H9 (cell line): ENCODE data around the gene THSD7B. TPM values are rescaled to one million over a fixed set of nuclear protein-coding genes. Genes with fewer than 3 reads are reported as not detected.

Experiments used
- DNase-seq: peaks from one replicate; pipeline ENCODE4 v3.0.0-alpha.2; 2017
- H2AFZ ChIP-seq: one replicate; pipeline ENCODE4 v1.6.1; 2013; ENCODE audit warnings: mild to moderate bottlenecking, low read length, control low read depth, moderate library complexity
- H2AK5ac ChIP-seq: 2 replicates; pipeline ENCODE4 v1.6.1; 2013; ENCODE audit warnings: low read length, control low read depth, mixed read lengths; ENCODE audit not compliant: insufficient read length
- H2BK120ac ChIP-seq: one replicate; pipeline ENCODE4 v1.6.1; 2013; ENCODE audit warnings: low read depth, mild to moderate bottlenecking, low read length, control low read depth, inconsistent platforms; ENCODE audit not compliant: poor library complexity, severe bottlenecking
- H2BK12ac ChIP-seq: 2 replicates; pipeline ENCODE4 v1.6.1; 2013; ENCODE audit warnings: low read length, control low read depth, mixed read lengths, low read depth; ENCODE audit not compliant: insufficient read length
- H2BK15ac ChIP-seq: 2 replicates; pipeline ENCODE4 v1.6.1; 2013; ENCODE audit warnings: low read depth, low read length, control low read depth
- H2BK20ac ChIP-seq: one replicate; pipeline ENCODE4 v1.6.1; 2013; ENCODE audit warnings: low read depth, mild to moderate bottlenecking, low read length, control low read depth, inconsistent platforms; ENCODE audit not compliant: poor library complexity, severe bottlenecking
- H2BK5ac ChIP-seq: 2 replicates; pipeline ENCODE4 v1.6.1; 2013; ENCODE audit warnings: low read length, control low read depth, mixed read lengths; ENCODE audit not compliant: insufficient read length
- H3K14ac ChIP-seq: 2 replicates; pipeline ENCODE4 v1.6.1; 2013; ENCODE audit warnings: low read length, control low read depth; ENCODE audit not compliant: insufficient read depth
- H3K18ac ChIP-seq: 2 replicates; pipeline ENCODE4 v1.6.1; 2013; ENCODE audit warnings: low read depth, mild to moderate bottlenecking, mixed read lengths, low read length, control low read depth; ENCODE audit not compliant: insufficient read length
- H3K23ac ChIP-seq: 2 replicates; pipeline ENCODE4 v1.6.1; 2013; ENCODE audit warnings: low read length, control low read depth, mixed read lengths, low read depth; ENCODE audit not compliant: insufficient read length
- H3K23me2 ChIP-seq: 2 replicates; pipeline ENCODE4 v1.6.1; 2013; ENCODE audit warnings: low read depth, mild to moderate bottlenecking, mixed read lengths, low read length, control low read depth; ENCODE audit not compliant: insufficient read length, poor library complexity, severe bottlenecking
- H3K27ac ChIP-seq: 2 replicates; pipeline ENCODE4 v1.5.1; 2013; ENCODE audit warnings: low read length, control low read depth, mixed read lengths, low read depth; ENCODE audit not compliant: insufficient read length
- H3K27me3 ChIP-seq: 2 replicates; pipeline ENCODE4 v1.6.1; 2013; ENCODE audit warnings: low read length, control low read depth, inconsistent platforms; ENCODE audit not compliant: insufficient read depth
- H3K4ac ChIP-seq: 2 replicates; pipeline ENCODE4 v1.6.1; 2013; ENCODE audit warnings: low read depth, mild to moderate bottlenecking, control low read depth, inconsistent platforms, low read length, moderate library complexity
- H3K4me1 ChIP-seq: 2 replicates; pipeline ENCODE4 v1.6.1; 2013; ENCODE audit warnings: low read length, control low read depth, inconsistent platforms; ENCODE audit not compliant: insufficient read depth
- H3K4me2 ChIP-seq: 2 replicates; pipeline ENCODE4 v1.6.1; 2013; ENCODE audit warnings: low read length, control low read depth, mixed read lengths; ENCODE audit not compliant: insufficient read length, insufficient read depth
- H3K56ac ChIP-seq: 2 replicates; pipeline ENCODE4 v1.6.1; 2013; ENCODE audit warnings: low read depth, mild to moderate bottlenecking, mixed read lengths, low read length, control low read depth; ENCODE audit not compliant: insufficient read length
- H3K79me1 ChIP-seq: 2 replicates; pipeline ENCODE4 v1.6.1; 2013; ENCODE audit warnings: low read depth, mild to moderate bottlenecking, moderate library complexity, low read length, control low read depth, inconsistent platforms; ENCODE audit not compliant: insufficient read depth, poor library complexity, severe bottlenecking
- H3K79me2 ChIP-seq: 2 replicates; pipeline ENCODE4 v1.6.1; 2013; ENCODE audit warnings: low read length, control low read depth, inconsistent platforms; ENCODE audit not compliant: insufficient read depth
- H3K9ac ChIP-seq: 2 replicates; pipeline ENCODE4 v1.6.1; 2013; ENCODE audit warnings: low read length, control low read depth, mixed read lengths; ENCODE audit not compliant: insufficient read length; ENCODE audit errors: extremely low read depth
- H3K9me3 ChIP-seq: one replicate; pipeline ENCODE4 v1.6.1; 2013; ENCODE audit warnings: low read depth, low read length, inconsistent platforms; ENCODE audit not compliant: control insufficient read depth
- H3T11ph ChIP-seq: one replicate; pipeline ENCODE4 v1.6.1; 2013; ENCODE audit warnings: mild to moderate bottlenecking, low read length, control low read depth, inconsistent platforms
- H4K20me1 ChIP-seq: one replicate; pipeline ENCODE4 v1.6.1; 2013; ENCODE audit not compliant: control insufficient read depth, insufficient read length, insufficient read depth
- H4K5ac ChIP-seq: 2 replicates; pipeline ENCODE4 v1.6.1; 2013; ENCODE audit warnings: low read depth, mild to moderate bottlenecking, mixed read lengths, low read length, control low read depth; ENCODE audit not compliant: insufficient read length
- H4K8ac ChIP-seq: replicated peaks from 2 replicates; pipeline ENCODE4 v1.6.1; 2013; ENCODE audit warnings: low read length, control low read depth, mixed read lengths, low read depth; ENCODE audit not compliant: insufficient read length
- H4K91ac ChIP-seq: 2 replicates; pipeline ENCODE4 v1.6.1; 2013; ENCODE audit warnings: low read depth, mild to moderate bottlenecking, moderate library complexity, mixed read lengths, low read length, control low read depth; ENCODE audit not compliant: insufficient read length
- H3K27ac Mint-ChIP-seq, 3 experiments: 2 replicates in 2 of 3; 3 replicates in 1 of 3; pipeline ENCODE4 v1.8.0; 2020 to 2021; ENCODE audit warnings: mixed read lengths in 3 of 3, mild to moderate bottlenecking in 1 of 3, moderate library complexity in 1 of 3
- H3K27me3 Mint-ChIP-seq: 2 replicates; pipeline ENCODE4 v1.8.0; 2021; ENCODE audit warnings: low read depth, mild to moderate bottlenecking, moderate library complexity, mixed read lengths
- H3K36me3 Mint-ChIP-seq, 3 experiments: 2 replicates in 2 of 3; 3 replicates in 1 of 3; pipeline ENCODE4 v1.8.0; 2020 to 2021; ENCODE audit warnings: low read depth in 3 of 3, mixed read lengths in 3 of 3; ENCODE audit not compliant: insufficient read depth in 1 of 3
- H3K4me1 Mint-ChIP-seq, 2 experiments: 2 replicates each; pipeline ENCODE4 v1.8.0; 2020; ENCODE audit warnings: mixed read lengths in 2 of 2
- H3K4me3 Mint-ChIP-seq, 2 experiments: 2 replicates in 1 of 2; 3 replicates in 1 of 2; pipeline ENCODE4 v1.8.0; 2020 to 2021; ENCODE audit warnings: mild to moderate bottlenecking in 2 of 2, mixed read lengths in 2 of 2, moderate library complexity in 1 of 2
- H3K9me3 Mint-ChIP-seq, 2 experiments: 2 replicates in 1 of 2; 3 replicates in 1 of 2; pipeline ENCODE4 v1.8.0; 2020; ENCODE audit warnings: mild to moderate bottlenecking in 2 of 2, mixed read lengths in 2 of 2, moderate library complexity in 1 of 2
- CTCF ChIP-seq: fragments of 200-600 bp; sonication (generic); conservative IDR thresholded peaks from 3 replicates; pipeline ENCODE4 v1.8.0; 2021; ENCODE audit warnings: antibody characterized with exemption, mild to moderate bottlenecking
- WGBS: extraction: QIAGEN DNeasy Blood & Tissue Kit; methylation state at CpG from one replicate; pipeline ENCODE4 v1.1.7; 2013; ENCODE audit warnings: missing lambda C conversion rate, low lambda C conversion rate, mixed read lengths; ENCODE audit not compliant: insufficient read length; ENCODE audit errors: extremely low coverage; 5-methylcytosine and 5-hydroxymethylcytosine counted together
- total RNA-seq: library from RNA; stranded (reverse); gene quantifications from 2 replicates; pipeline ENCODE4 v1.2.1, GENCODE V29; 2021

The THSD7B gene
- total RNA-seq, 1 experiment from 2014 or later, result 0.85 TPM

- Mint-ChIP-seq H3K36me3 (peaks cover 0 to 8% (median 0%) of the 10 kb centered on the region in 3 experiments; a peak in 1 of 7 replicates), H3K27ac (no peak overlapping the region), H3K27me3 (no peaks in the 10 kb centered on the region; the same call in 1 of the 2 replicates), H3K9me3 (peaks cover 0 to 9% of the 10 kb centered on the region in 2 experiments; a peak in 3 of 5 replicates), H3K4me1 (peaks cover 0 to 9% of the 10 kb centered on the region in 2 experiments; a peak in 1 of 4 replicates), H3K4me3 (no peak overlapping the region)
- Histone ChIP-seq H3K4ac (no peak overlapping the region), H4K20me1 (no peaks in the 10 kb centered on the region), H2BK120ac (no peak overlapping the region), H3K14ac (no peak overlapping the region), H3K9me3 (no peaks in the 10 kb centered on the region), H3K4me1 (no peaks in the 10 kb centered on the region), H2AK5ac (no peak overlapping the region), H3K79me2 (no peaks in the 10 kb centered on the region), H3K4me2 (no peak overlapping the region), H2BK15ac (no peak overlapping the region), H2BK12ac (no peak overlapping the region), H4K91ac (no peak overlapping the region), H3K79me1 (no peaks in the 10 kb centered on the region), H3T11ph (no peak overlapping the region), H2BK5ac (no peak overlapping the region), H3K9ac (no peak overlapping the region), H4K5ac (no peak overlapping the region), H3K27ac (no peak overlapping the region), H3K23ac (no peak overlapping the region), H3K56ac (no peak overlapping the region), H3K27me3 (no peaks in the 10 kb centered on the region), H3K23me2 (no peaks in the 10 kb centered on the region), H2AFZ (no peak overlapping the region), H4K8ac (no peak overlapping the region), H2BK20ac (no peak overlapping the region), H3K18ac (no peak overlapping the region)
- no peak for TF ChIP-seq CTCF
- no CpG with 5 or more reads among the region's 3 CpGs for WGBS
- DNase-seq, result no peak
Measured at GRCh38 chr2:137185378-137186078, 420.2 kb downstream of the THSD7B start.
